Lung (tissue), 12 donors: ENCODE measurements around the gene TFAP2E. TPM values are rescaled to one million over a fixed set of nuclear protein-coding genes. Genes with fewer than 3 reads are reported as not detected.

Experiments
- ATAC-seq: fragments of 200-7000 bp; cut with Tn5 transposase; one replicate; pipeline ENCODE4 v1.9.1; 2020; ENCODE audit warnings: moderate number of reproducible peaks; ENCODE audit not compliant: insufficient read depth, low FRiP score
- DNase-seq, 3 donors: peaks; one replicate each; pipeline ENCODE4 v3.0.0-alpha.2; 2013 to 2017
- H3K27ac ChIP-seq, 2 donors: one replicate each; pipeline ENCODE4 v1.5.1; 2013; ENCODE audit warnings: mild to moderate bottlenecking in 2 of 2, moderate library complexity in 2 of 2, control low read depth in 1 of 2, inconsistent platforms in 1 of 2, low read depth in 1 of 2, low read length in 1 of 2
- H3K27me3 ChIP-seq, 3 donors: one replicate each; pipeline ENCODE4 v1.5.1; 2013; ENCODE audit warnings: low read length in 2 of 3; ENCODE audit not compliant: control insufficient read depth in 3 of 3, insufficient read depth in 3 of 3
- H3K36me3 ChIP-seq, 4 donors: one replicate each; pipeline ENCODE4 v1.5.1; 2013; ENCODE audit warnings: low read length in 4 of 4, mild to moderate bottlenecking in 1 of 4, moderate library complexity in 1 of 4; ENCODE audit not compliant: control insufficient read depth in 4 of 4, insufficient read depth in 4 of 4
- H3K4me1 ChIP-seq, 5 donors: one replicate each; pipeline ENCODE4 v1.5.1; 2013; ENCODE audit warnings: low read length in 5 of 5, mild to moderate bottlenecking in 2 of 5, moderate library complexity in 1 of 5; ENCODE audit not compliant: control insufficient read depth in 5 of 5, insufficient read depth in 5 of 5
- H3K4me3 ChIP-seq: one replicate; pipeline ENCODE4 v1.5.1; 2013; ENCODE audit warnings: mild to moderate bottlenecking, control low read depth, moderate library complexity
- H3K9ac ChIP-seq, 2 donors: one replicate each; pipeline ENCODE4 v1.5.1; 2013; ENCODE audit warnings: low read length in 2 of 2, control low read depth in 1 of 2; ENCODE audit not compliant: insufficient read depth in 1 of 2
- H3K9me3 ChIP-seq, 4 donors: one replicate each; pipeline ENCODE4 v1.5.1; 2013; ENCODE audit warnings: low read length in 3 of 4, mild to moderate bottlenecking in 1 of 4, moderate library complexity in 1 of 4; ENCODE audit not compliant: control insufficient read depth in 4 of 4, insufficient read depth in 3 of 4
- CTCF ChIP-seq: IDR thresholded peaks from 2 replicates; pipeline ENCODE4 v1.5.1; 2012; ENCODE audit warnings: mild to moderate bottlenecking; ENCODE audit errors: control extremely low read depth, extremely low read depth
- WGBS, 2 donors: extraction: QIAGEN DNeasy Blood & Tissue Kit; methylation state at CpG; one replicate each; pipeline ENCODE4 v1.1.7; 2013; 5-methylcytosine and 5-hydroxymethylcytosine counted together
- polyA plus RNA-seq, 2 donors: library from polyadenylated mRNA; stranded (reverse); fragments of 200-250 nt; gene quantifications; one replicate each; pipeline ENCODE4 v1.2.1, GENCODE V29; 2013
- total RNA-seq, 2 donors: library from RNA; depleted of rRNA in 1 of 2; stranded (reverse); fragments of >200 nt in 1 of 2; gene quantifications; one replicate each; pipeline ENCODE4 v1.2.1, GENCODE V29; 2014 to 2021
- donor health status: control.
- donor health status: control.
- donor health status: Bipolar disorder and iron deficiency.
- donor health status: healthy.
- donor health status: DM: yes; HTN: yes; CAD: no.

TFAP2E gene
- total and polyA plus RNA-seq, 4 donors: 1.4 to 2.5 (median 1.9) TPM

- H3K4me3 ChIP-seq: no peak overlapping the region
- H3K9ac ChIP-seq: no peak overlapping the region
- no peaks in the 10 kb centered on the region for H3K4me1 ChIP-seq
- ATAC-seq (no peak), DNase-seq (no peak)
- no peaks in the 10 kb centered on the region for H3K9me3 ChIP-seq
- H3K27me3 ChIP-seq: no peaks in the 10 kb centered on the region
- H3K27ac ChIP-seq: no peak overlapping the region
- 93 to 95% methylated on average over 7 of the region's 7 CpGs for WGBS, 2 donors
- H3K36me3 ChIP-seq: peaks cover 0 to 5% (median 1%) of the 10 kb centered on the region in 4 donors
- TF ChIP-seq CTCF: no peak
Observed at GRCh38 chr1:35586808-35587207, 13.7 kb downstream of the TFAP2E start.

- no peak for ATAC-seq
- TF ChIP-seq CTCF: no peak
Observed at GRCh38 chr1:35587736-35588135, 14.6 kb downstream of the TFAP2E start.

GRCh38 chr1:35588197-35588910 lies 15.2 kb downstream of the TFAP2E start:
- no peak overlapping the region for H3K4me3 ChIP-seq
- no peak for TF ChIP-seq CTCF
- ATAC-seq (no peak), DNase-seq (no peak)
- no peak overlapping the region for H3K9ac ChIP-seq
- no peaks in the 10 kb centered on the region for H3K27me3 ChIP-seq
- peaks cover 0 to 5% (median 1%) of the 10 kb centered on the region in 4 donors for H3K36me3 ChIP-seq
- no peak overlapping the region for H3K27ac ChIP-seq
- 86 to 88% methylated on average over 21 of the region's 21 CpGs for WGBS, 2 donors
- no peaks in the 10 kb centered on the region for H3K9me3 ChIP-seq
- H3K4me1 ChIP-seq: peaks cover 0 to 4% (median 0%) of the 10 kb centered on the region in 5 donors

More at GRCh38 chr1:35587736-35588135, 14.6 kb downstream of the TFAP2E start:
- H3K9me3 ChIP-seq: no peaks in the 10 kb centered on the region
- no peaks in the 10 kb centered on the region for H3K4me1 ChIP-seq
- no peak for DNase-seq
- no peaks in the 10 kb centered on the region for H3K27me3 ChIP-seq
- H3K4me3 ChIP-seq: no peak overlapping the region
- H3K27ac ChIP-seq: no peak overlapping the region
- no peak overlapping the region for H3K9ac ChIP-seq
- WGBS, 2 donors: 90 to 92% methylated on average over 6 of the region's 6 CpGs
- peaks cover 0 to 5% (median 1%) of the 10 kb centered on the region in 4 donors for H3K36me3 ChIP-seq
